ENCODE data around the gene S100A4.
"Not testable (repeated sequence)": the region's sequence is repeated elsewhere in the genome, so short reads cannot be mapped to it uniquely, and the experiment has no call there.

Gene S100A4

GRCh38 chr1:153525088-153525728, 20.4 kb downstream of the S100A4 start:
- in situ Hi-C loops (cut with HindIII; ENCODE audit: low sequenced_read_pairs) = no loop called here

GRCh38 chr1:153522353-153523048, 23.1 kb downstream of the S100A4 start:
- H3K4me3 ChIP-seq (ENCODE audit: low read depth, low read length); in situ Hi-C loops (cut with HindIII; ENCODE audit: low sequenced_read_pairs); DNase-seq (ENCODE audit: low read depth, low spot score): not testable (repeated sequence)

More at GRCh38 chr1:153525088-153525728, 20.4 kb downstream of the S100A4 start:
- H3K4me3 ChIP-seq (ENCODE audit: low read depth, low read length) = no peak overlapping the region
- peak; percentile 49 for DNase-seq (ENCODE audit: low read depth, low spot score)
- no peak for TF ChIP-seq CTCF (IDR thresholded peaks at IDR 0.05; ENCODE audit: low read depth, low read length)

DNA sequence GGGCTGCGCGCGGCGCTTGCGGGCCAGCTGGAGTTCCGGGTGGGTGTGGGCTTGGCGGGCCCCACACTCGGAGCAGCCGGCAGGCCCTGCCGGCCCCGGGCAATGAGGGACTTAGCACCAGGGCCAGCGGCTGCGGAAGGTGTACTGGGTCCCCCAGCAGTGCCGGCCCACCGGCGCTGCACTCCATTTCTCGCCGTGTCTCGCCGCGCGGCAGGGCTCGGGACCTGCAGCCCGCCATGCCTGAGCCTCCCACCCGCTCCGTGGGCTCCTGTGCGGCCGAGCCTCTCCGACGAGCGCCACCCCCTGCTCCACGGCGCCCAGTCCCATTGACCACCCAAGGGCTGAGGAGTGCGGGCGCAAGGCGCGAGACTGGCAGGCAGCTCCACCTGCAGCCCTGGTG, 23.8 kb downstream of the S100A4 start:
- H3K4me3 ChIP-seq (ENCODE audit: low read depth, low read length); DNase-seq (ENCODE audit: low read depth, low spot score); in situ Hi-C loops (cut with HindIII; ENCODE audit: low sequenced_read_pairs): not testable (repeated sequence)

GRCh38 chr1:153520818-153521476, 24.7 kb downstream of the S100A4 start:
- TF ChIP-seq CTCF (IDR thresholded peaks at IDR 0.05; ENCODE audit: low read depth, low read length) = no peak
- in situ Hi-C loops (cut with HindIII; ENCODE audit: low sequenced_read_pairs) = no loop called here
- H3K4me3 ChIP-seq (ENCODE audit: low read depth, low read length) = no peak overlapping the region
- no peak for DNase-seq (ENCODE audit: low read depth, low spot score)

GRCh38 chr1:153520137-153520691, 25.4 kb downstream of the S100A4 start:
- in situ Hi-C loops (cut with HindIII; ENCODE audit: low sequenced_read_pairs); H3K4me3 ChIP-seq (ENCODE audit: low read depth, low read length); DNase-seq (ENCODE audit: low read depth, low spot score): not testable (repeated sequence)

GRCh38 chr1:153519242-153519641, 26.4 kb downstream of the S100A4 start:
- no peak for TF ChIP-seq CTCF (IDR thresholded peaks at IDR 0.05; ENCODE audit: low read depth, low read length)
- in situ Hi-C loops (cut with HindIII; ENCODE audit: low sequenced_read_pairs) = no loop called here
- no peak overlapping the region for H3K4me3 ChIP-seq (ENCODE audit: low read depth, low read length)
- DNase-seq (ENCODE audit: low read depth, low spot score) = no peak

GRCh38 chr1:153515504-153516394, 29.9 kb downstream of the S100A4 start:
- in situ Hi-C loops (cut with HindIII; ENCODE audit: low sequenced_read_pairs) = no loop called here
- no peak overlapping the region for H3K4me3 ChIP-seq (ENCODE audit: low read depth, low read length)
- no peak for DNase-seq (ENCODE audit: low read depth, low spot score)
- TF ChIP-seq CTCF (IDR thresholded peaks at IDR 0.05; ENCODE audit: low read depth, low read length) = no peak
